HepG2 (cell line): ENCODE data around the gene ERCC4.

ENCODE experiments used
- EZH2 ChIP-seq: conservative IDR thresholded peaks from 2 replicates; pipeline ENCODE4 v1.6.1; 2012; ENCODE audit warnings: mild to moderate bottlenecking, low read depth, low read length, moderate library complexity
- MXI1 ChIP-seq: IDR thresholded peaks from 3 replicates; pipeline ENCODE4 v1.6.1; 2012; ENCODE audit warnings: low read depth, low read length, inconsistent platforms, borderline replicate concordance
- POLR2A ChIP-seq, 2 experiments: IDR thresholded peaks; 2 replicates each; pipeline ENCODE4 v1.6.1; 2011; ENCODE audit warnings: low read depth in 2 of 2, low read length in 2 of 2, mild to moderate bottlenecking in 1 of 2, moderate library complexity in 1 of 2; ENCODE audit not compliant: insufficient read depth in 1 of 2
- TF ChIP-seq, protein P1 (sequence below): sonication (generic); formaldehyde crosslinking; IDR thresholded peaks from 2 replicates; pipeline ENCODE4 v1.5.0; 2020; ENCODE audit warnings: mild to moderate bottlenecking, missing genetic modification reagents, moderate library complexity

DNA sequence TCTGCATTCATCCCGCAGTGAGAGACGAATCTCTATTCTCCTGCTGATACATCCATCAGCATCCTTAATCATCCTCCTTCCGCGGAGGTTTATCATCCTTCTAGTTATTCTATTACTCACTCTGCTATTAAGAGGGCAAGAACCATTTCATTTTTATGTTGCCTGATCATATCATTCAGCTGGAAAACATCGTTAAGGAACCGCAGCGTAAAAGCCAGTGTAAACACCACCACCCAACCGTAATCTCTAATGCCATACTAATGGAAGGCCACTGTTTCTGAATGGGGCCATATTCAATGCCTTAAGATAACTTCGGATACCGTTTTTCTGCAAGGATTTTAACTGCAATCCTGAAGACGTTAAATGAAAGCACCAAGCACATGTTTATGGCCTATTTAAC is 36.7 kb upstream of the ERCC4 start:
- TF ChIP-seq EZH2 (no peak), MXI1 (no peak), POLR2A (IDR thresholded peaks at IDR 0.05; ENCODE audit: insufficient read depth in 1 of 2, low read depth in 2 of 2, low read length in 2 of 2) (no peak)
- TF ChIP-seq, protein P1, sequence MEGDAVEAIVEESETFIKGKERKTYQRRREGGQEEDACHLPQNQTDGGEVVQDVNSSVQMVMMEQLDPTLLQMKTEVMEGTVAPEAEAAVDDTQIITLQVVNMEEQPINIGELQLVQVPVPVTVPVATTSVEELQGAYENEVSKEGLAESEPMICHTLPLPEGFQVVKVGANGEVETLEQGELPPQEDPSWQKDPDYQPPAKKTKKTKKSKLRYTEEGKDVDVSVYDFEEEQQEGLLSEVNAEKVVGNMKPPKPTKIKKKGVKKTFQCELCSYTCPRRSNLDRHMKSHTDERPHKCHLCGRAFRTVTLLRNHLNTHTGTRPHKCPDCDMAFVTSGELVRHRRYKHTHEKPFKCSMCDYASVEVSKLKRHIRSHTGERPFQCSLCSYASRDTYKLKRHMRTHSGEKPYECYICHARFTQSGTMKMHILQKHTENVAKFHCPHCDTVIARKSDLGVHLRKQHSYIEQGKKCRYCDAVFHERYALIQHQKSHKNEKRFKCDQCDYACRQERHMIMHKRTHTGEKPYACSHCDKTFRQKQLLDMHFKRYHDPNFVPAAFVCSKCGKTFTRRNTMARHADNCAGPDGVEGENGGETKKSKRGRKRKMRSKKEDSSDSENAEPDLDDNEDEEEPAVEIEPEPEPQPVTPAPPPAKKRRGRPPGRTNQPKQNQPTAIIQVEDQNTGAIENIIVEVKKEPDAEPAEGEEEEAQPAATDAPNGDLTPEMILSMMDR = no peak
